ENCODE results near the gene LIPG.

The LIPG gene

GRCh38 chr18:49628881-49629795 is 67.3 kb downstream of the LIPG start:
- Histone ChIP-seq H3K27me3 (ENCODE audit: control insufficient read depth, insufficient read depth, low read length) (no peaks in the 10 kb centered on the region), H3K4me3 (ENCODE audit: low read length) (no peak overlapping the region), H3K36me3 (ENCODE audit: control insufficient read depth, low read depth, low read length) (no peaks in the 10 kb centered on the region), H3K9ac (ENCODE audit: low read length) (no peak overlapping the region), H3K9me3 (ENCODE audit: control insufficient read depth, low read depth, low read length) (no peaks in the 10 kb centered on the region), H3K27ac (ENCODE audit: low read length) (no peak overlapping the region), H3K4me1 (ENCODE audit: control insufficient read depth, low read depth, low read length) (peaks cover 5% of the 10 kb centered on the region)

- no peak overlapping the region for H3K27ac ChIP-seq (ENCODE audit: low read length)
- peaks cover 5% of the 10 kb centered on the region for H3K4me1 ChIP-seq (ENCODE audit: control insufficient read depth, low read depth, low read length)
Observed at GRCh38 chr18:49630246-49630699, 68.4 kb downstream of the LIPG start.

GRCh38 chr18:49631146-49631866 is 69.4 kb downstream of the LIPG start:
- no peak overlapping the region for H3K27ac ChIP-seq (ENCODE audit: low read length)
- no peak overlapping the region for H3K9ac ChIP-seq (ENCODE audit: low read length)
- H3K4me1 ChIP-seq (ENCODE audit: control insufficient read depth, low read depth, low read length), result peaks cover 5% of the 10 kb centered on the region
- no peaks in the 10 kb centered on the region for H3K27me3 ChIP-seq (ENCODE audit: control insufficient read depth, insufficient read depth, low read length)
- H3K36me3 ChIP-seq (ENCODE audit: control insufficient read depth, low read depth, low read length), result no peaks in the 10 kb centered on the region
- H3K9me3 ChIP-seq (ENCODE audit: control insufficient read depth, low read depth, low read length), result no peaks in the 10 kb centered on the region
- H3K4me3 ChIP-seq (ENCODE audit: low read length), result no peak overlapping the region

More at GRCh38 chr18:49630246-49630699, 68.4 kb downstream of the LIPG start:
- Histone ChIP-seq H3K9me3 (ENCODE audit: control insufficient read depth, low read depth, low read length) (no peaks in the 10 kb centered on the region), H3K9ac (ENCODE audit: low read length) (no peak overlapping the region), H3K27me3 (ENCODE audit: control insufficient read depth, insufficient read depth, low read length) (no peaks in the 10 kb centered on the region), H3K36me3 (ENCODE audit: control insufficient read depth, low read depth, low read length) (no peaks in the 10 kb centered on the region), H3K4me3 (ENCODE audit: low read length) (no peak overlapping the region)

GRCh38 chr18:49632588-49632987 is 70.7 kb downstream of the LIPG start:
- Histone ChIP-seq H3K4me3 (ENCODE audit: low read length) (no peak overlapping the region), H3K36me3 (ENCODE audit: control insufficient read depth, low read depth, low read length) (no peaks in the 10 kb centered on the region), H3K9me3 (ENCODE audit: control insufficient read depth, low read depth, low read length) (no peaks in the 10 kb centered on the region), H3K27ac (ENCODE audit: low read length) (no peak overlapping the region), H3K27me3 (ENCODE audit: control insufficient read depth, insufficient read depth, low read length) (no peaks in the 10 kb centered on the region), H3K9ac (ENCODE audit: low read length) (no peak overlapping the region), H3K4me1 (ENCODE audit: control insufficient read depth, low read depth, low read length) (peaks cover 5% of the 10 kb centered on the region)

- H3K4me1 ChIP-seq (ENCODE audit: control insufficient read depth, low read depth, low read length), result no peaks in the 10 kb centered on the region
- H3K27me3 ChIP-seq (ENCODE audit: control insufficient read depth, insufficient read depth, low read length), result no peaks in the 10 kb centered on the region
- no peaks in the 10 kb centered on the region for H3K9me3 ChIP-seq (ENCODE audit: control insufficient read depth, low read depth, low read length)
- H3K27ac ChIP-seq (ENCODE audit: low read length), result no peak overlapping the region
- H3K4me3 ChIP-seq (ENCODE audit: low read length), result no peak overlapping the region
- H3K36me3 ChIP-seq (ENCODE audit: control insufficient read depth, low read depth, low read length), result no peaks in the 10 kb centered on the region
- H3K9ac ChIP-seq (ENCODE audit: low read length), result no peak overlapping the region
Observed at GRCh38 chr18:49638209-49638785, 76.4 kb downstream of the LIPG start.

- Histone ChIP-seq H3K27me3 (ENCODE audit: control insufficient read depth, insufficient read depth, low read length) (no peaks in the 10 kb centered on the region), H3K36me3 (ENCODE audit: control insufficient read depth, low read depth, low read length) (no peaks in the 10 kb centered on the region), H3K9ac (ENCODE audit: low read length) (no peak overlapping the region), H3K4me1 (ENCODE audit: control insufficient read depth, low read depth, low read length) (no peaks in the 10 kb centered on the region), H3K27ac (ENCODE audit: low read length) (no peak overlapping the region), H3K9me3 (ENCODE audit: control insufficient read depth, low read depth, low read length) (no peaks in the 10 kb centered on the region), H3K4me3 (ENCODE audit: low read length) (no peak overlapping the region)
Observed at GRCh38 chr18:49638891-49639557, 77.2 kb downstream of the LIPG start.

- H3K27ac ChIP-seq (ENCODE audit: low read length), result no peak overlapping the region
- no peaks in the 10 kb centered on the region for H3K4me1 ChIP-seq (ENCODE audit: control insufficient read depth, low read depth, low read length)
- no peaks in the 10 kb centered on the region for H3K27me3 ChIP-seq (ENCODE audit: control insufficient read depth, insufficient read depth, low read length)
- no peaks in the 10 kb centered on the region for H3K36me3 ChIP-seq (ENCODE audit: control insufficient read depth, low read depth, low read length)
- no peak overlapping the region for H3K4me3 ChIP-seq (ENCODE audit: low read length)
- no peak overlapping the region for H3K9ac ChIP-seq (ENCODE audit: low read length)
- no peaks in the 10 kb centered on the region for H3K9me3 ChIP-seq (ENCODE audit: control insufficient read depth, low read depth, low read length)
Observed at GRCh38 chr18:49639643-49640391, 78.0 kb downstream of the LIPG start.

- Histone ChIP-seq H3K4me1 (ENCODE audit: control insufficient read depth, low read depth, low read length) (no peaks in the 10 kb centered on the region), H3K9ac (ENCODE audit: low read length) (no peak overlapping the region), H3K27me3 (ENCODE audit: control insufficient read depth, insufficient read depth, low read length) (no peaks in the 10 kb centered on the region), H3K27ac (ENCODE audit: low read length) (no peak overlapping the region), H3K36me3 (ENCODE audit: control insufficient read depth, low read depth, low read length) (no peaks in the 10 kb centered on the region), H3K9me3 (ENCODE audit: control insufficient read depth, low read depth, low read length) (no peaks in the 10 kb centered on the region), H3K4me3 (ENCODE audit: low read length) (no peak overlapping the region)
Observed at GRCh38 chr18:49640741-49641140, 78.9 kb downstream of the LIPG start.

- H3K9ac ChIP-seq (ENCODE audit: low read length), result no peak overlapping the region
- no peaks in the 10 kb centered on the region for H3K9me3 ChIP-seq (ENCODE audit: control insufficient read depth, low read depth, low read length)
- no peaks in the 10 kb centered on the region for H3K27me3 ChIP-seq (ENCODE audit: control insufficient read depth, insufficient read depth, low read length)
- H3K4me3 ChIP-seq (ENCODE audit: low read length), result no peak overlapping the region
- no peaks in the 10 kb centered on the region for H3K36me3 ChIP-seq (ENCODE audit: control insufficient read depth, low read depth, low read length)
- peaks cover 3% of the 10 kb centered on the region for H3K4me1 ChIP-seq (ENCODE audit: control insufficient read depth, low read depth, low read length)
- no peak overlapping the region for H3K27ac ChIP-seq (ENCODE audit: low read length)
Observed at GRCh38 chr18:49645196-49645595, 83.3 kb downstream of the LIPG start.

- peaks cover 3% of the 10 kb centered on the region for H3K4me1 ChIP-seq (ENCODE audit: control insufficient read depth, low read depth, low read length)
- H3K4me3 ChIP-seq (ENCODE audit: low read length), result no peak overlapping the region
- H3K36me3 ChIP-seq (ENCODE audit: control insufficient read depth, low read depth, low read length), result no peaks in the 10 kb centered on the region
- no peaks in the 10 kb centered on the region for H3K9me3 ChIP-seq (ENCODE audit: control insufficient read depth, low read depth, low read length)
- no peaks in the 10 kb centered on the region for H3K27me3 ChIP-seq (ENCODE audit: control insufficient read depth, insufficient read depth, low read length)
- no peak overlapping the region for H3K27ac ChIP-seq (ENCODE audit: low read length)
- no peak overlapping the region for H3K9ac ChIP-seq (ENCODE audit: low read length)
Observed at GRCh38 chr18:49645841-49646351, 84.0 kb downstream of the LIPG start.

All from iPS-18a (cell line).